MM.1S (cell line): Measurements from ENCODE around the gene CDIPT.
"Not testable (repeated sequence)": the region's sequence is repeated elsewhere in the genome, so short reads cannot be mapped to it uniquely, and the experiment has no call there.

Source experiments
- EZH2 ChIP-seq: fragments of 300-600 bp; sonication (generic); optimal IDR thresholded peaks from 2 replicates; pipeline ENCODE3; 2017; ENCODE audit warnings: low read depth, mild to moderate bottlenecking, antibody characterized with exemption, low read length, mixed read lengths
- EZH2phosphoT487 ChIP-seq: fragments of 300-600 bp; sonication (generic); IDR thresholded peaks from 2 replicates; pipeline ENCODE4 v1.6.1; 2018; ENCODE audit warnings: antibody characterized with exemption, low read length
- TF ChIP-seq, protein P1 (sequence below): fragments of 300-600 bp; sonication (generic); IDR thresholded peaks from 2 replicates; pipeline ENCODE4 v1.5.1; 2016; ENCODE audit warnings: antibody characterized with exemption, low read length, mixed read lengths

DNA sequence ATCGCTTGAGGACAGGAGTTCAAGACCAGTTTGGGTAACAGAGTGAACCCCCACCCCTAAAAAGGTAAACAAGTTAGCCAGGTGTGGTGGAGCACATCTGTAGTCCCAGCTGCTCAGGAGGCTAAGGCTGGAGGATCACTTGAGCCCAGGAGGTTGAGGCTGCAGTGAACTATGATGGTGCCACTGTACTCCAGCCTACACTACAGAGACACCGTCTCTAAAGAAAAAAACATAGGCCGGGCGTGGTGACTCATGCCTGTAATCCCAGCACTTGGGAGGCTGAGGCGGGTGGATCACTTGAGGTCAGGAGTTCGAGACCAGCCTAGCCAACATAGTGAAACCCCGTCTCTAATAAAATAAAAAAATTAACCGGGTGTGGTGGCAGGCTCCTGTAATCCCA, 6.0 kb upstream of the CDIPT start:
- TF ChIP-seq, protein P1, sequence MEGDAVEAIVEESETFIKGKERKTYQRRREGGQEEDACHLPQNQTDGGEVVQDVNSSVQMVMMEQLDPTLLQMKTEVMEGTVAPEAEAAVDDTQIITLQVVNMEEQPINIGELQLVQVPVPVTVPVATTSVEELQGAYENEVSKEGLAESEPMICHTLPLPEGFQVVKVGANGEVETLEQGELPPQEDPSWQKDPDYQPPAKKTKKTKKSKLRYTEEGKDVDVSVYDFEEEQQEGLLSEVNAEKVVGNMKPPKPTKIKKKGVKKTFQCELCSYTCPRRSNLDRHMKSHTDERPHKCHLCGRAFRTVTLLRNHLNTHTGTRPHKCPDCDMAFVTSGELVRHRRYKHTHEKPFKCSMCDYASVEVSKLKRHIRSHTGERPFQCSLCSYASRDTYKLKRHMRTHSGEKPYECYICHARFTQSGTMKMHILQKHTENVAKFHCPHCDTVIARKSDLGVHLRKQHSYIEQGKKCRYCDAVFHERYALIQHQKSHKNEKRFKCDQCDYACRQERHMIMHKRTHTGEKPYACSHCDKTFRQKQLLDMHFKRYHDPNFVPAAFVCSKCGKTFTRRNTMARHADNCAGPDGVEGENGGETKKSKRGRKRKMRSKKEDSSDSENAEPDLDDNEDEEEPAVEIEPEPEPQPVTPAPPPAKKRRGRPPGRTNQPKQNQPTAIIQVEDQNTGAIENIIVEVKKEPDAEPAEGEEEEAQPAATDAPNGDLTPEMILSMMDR, result not testable (repeated sequence)
- not testable (repeated sequence) for TF ChIP-seq EZH2phosphoT487, EZH2
